Activated CD4-positive, alpha-beta T cell treated with anti-CD3 and anti-CD28 coated beads, Interleukin-2, amount 50 U/mL, for 16 hours (primary cell): Measurements from ENCODE around the gene WFIKKN2.

Experiments
- DNase-seq: peaks from one replicate; pipeline ENCODE4 v3.0.0-alpha.2; 2020

Gene WFIKKN2

DNA sequence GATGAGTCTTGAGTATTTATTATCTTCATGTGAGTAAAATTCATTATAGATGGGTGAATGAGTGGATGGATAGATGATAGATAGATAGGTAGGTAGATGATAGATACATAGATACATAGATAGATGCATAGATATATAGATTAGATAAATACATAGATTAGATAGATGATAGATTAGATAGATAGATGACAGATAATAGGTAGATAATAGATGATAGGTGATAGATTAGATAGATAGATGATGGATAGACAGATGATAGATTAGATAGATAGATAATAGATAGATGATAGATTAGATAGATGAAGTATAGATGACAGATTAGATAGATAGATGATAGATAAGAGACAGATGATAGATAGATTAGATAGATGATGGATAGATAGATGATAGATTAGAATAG lies 21.8 kb upstream of the WFIKKN2 start:
- DNase-seq, result no peak

- DNase-seq, result no peak
These were observed 20.0 kb upstream of the WFIKKN2 start for GRCh38 chr17:50815400-50815799.

DNA sequence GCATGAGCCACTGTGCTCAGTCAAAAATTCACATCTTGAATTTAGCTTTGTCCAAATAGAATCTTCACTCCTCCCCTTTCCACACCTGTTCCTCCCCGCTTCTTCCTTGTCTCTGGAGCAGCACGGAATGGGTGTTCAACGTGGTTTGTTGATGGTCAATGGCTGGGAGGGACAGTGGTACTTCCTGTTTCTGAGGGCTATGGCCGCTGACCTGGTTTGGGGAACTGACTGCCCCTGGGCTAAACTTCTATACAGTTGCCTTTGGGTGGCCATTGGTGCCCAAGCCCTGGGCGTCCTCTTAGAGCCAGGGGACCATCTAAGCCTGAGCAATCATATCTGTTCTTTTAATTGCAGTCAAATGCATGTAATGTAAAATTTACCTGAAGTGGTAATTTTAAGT lies 19.1 kb upstream of the WFIKKN2 start:
- DNase-seq, result no peak

DNA sequence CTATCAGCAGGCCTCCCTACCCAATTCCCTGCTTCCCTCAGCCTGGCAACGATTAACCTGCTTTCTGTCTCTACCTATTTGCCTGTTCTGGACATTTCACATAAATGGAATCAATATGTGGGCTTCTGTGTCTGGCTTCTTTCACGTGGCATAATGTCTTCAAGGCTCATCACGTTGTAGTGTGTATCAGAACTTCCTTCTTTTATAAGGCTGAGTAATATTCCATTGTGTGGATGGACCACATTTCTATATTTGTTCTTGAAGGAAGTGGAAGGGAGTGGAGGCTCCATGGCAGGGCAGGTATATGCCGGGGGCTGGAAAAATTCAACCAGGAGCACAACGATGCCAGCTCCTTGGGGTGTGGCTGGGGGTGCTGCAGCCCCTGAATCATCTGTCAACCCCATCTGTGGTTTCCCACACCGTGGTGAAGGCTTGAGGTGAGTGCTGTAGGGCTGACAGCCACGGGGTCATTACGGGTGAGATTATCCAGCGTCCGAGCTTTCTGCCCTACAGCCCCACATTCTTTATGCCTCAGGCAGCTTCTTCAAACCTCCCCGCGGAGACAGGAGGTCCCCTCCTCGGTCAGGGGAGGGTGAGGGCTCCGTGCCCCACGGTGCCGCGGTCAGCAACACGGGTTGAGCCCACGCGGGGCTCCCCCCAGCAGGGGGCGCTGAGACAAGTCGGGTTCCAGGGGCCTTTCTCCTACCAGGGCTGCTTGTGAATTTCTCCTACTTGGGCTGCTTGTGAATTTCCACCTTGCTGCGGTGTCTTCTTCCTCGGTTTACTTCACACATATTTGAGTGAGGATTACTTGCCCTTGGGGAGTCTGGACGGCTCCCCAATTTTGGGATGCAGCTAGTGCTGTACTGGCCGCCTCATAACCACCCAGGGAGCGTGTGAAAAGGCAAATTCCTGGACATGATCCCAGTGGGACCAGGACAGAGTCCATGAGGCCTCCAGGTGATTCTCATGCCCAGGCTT lies 18.3 kb upstream of the WFIKKN2 start:
- DNase-seq, result peak; percentile 53

- DNase-seq, result no peak
These were observed 17.5 kb upstream of the WFIKKN2 start for GRCh38 chr17:50817838-50818237.

GRCh38 chr17:50818261-50818660 lies 17.1 kb upstream of the WFIKKN2 start:
- no peak for DNase-seq

DNA sequence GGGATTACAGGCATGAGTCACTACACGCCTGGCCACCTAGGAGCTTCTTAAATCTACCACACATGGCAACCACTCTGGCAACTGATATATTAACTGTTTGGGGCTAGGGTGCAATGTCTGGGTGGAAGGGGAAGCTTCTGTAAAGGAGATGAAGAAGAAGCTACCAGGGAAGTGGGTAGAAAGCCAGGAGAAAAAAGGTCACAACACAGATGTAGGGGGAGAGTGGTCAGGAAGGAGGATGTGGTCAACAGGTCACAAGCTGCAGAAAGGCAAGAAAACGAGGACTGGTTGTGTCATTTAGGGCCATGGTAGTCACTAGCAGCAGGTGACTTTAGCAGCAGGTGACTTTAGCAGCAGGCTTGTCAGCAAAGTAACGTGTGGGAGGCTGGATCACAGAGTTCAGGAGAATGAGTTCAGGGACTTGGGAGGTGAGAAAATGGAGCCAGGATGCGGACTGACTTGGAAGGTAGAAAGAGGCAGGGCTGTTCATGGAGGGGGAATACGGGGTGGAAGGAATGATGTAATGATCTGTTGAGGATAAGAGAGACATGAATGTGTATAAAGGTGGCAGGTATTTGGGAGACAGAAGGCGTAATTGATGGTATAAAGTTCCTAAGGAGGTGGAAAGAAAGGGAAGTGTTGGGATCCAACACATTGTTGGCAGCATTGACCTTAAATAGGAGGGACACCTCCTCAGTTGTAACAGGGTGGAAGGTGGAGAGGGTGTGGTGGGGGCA lies 16.3 kb upstream of the WFIKKN2 start:
- DNase-seq, result peak; percentile 18

DNA sequence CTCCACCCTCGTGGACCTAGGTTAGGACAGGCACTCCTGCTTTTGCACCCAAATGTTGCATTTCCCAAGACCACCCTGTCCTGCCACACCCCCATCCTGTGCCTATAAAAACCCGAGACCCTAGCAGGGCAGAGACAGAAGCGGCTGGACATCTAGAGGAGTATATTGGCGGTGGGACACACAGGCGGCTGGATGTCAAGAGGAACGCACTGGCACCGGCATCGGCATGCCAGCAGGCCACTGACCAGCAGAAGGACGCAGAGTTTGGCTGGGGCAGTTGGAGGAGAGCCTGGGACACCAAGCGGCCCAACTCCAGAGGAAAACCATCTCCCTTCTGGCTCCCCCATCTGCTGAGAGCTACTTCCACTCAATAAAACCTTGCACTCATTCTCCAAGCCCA lies 14.7 kb upstream of the WFIKKN2 start:
- DNase-seq, result no peak

- no peak for DNase-seq
These were observed 12.8 kb upstream of the WFIKKN2 start for GRCh38 chr17:50822550-50822949.

GRCh38 chr17:50824429-50824828 lies 11.0 kb upstream of the WFIKKN2 start:
- no peak for DNase-seq

GRCh38 chr17:50825188-50825587 lies 10.2 kb upstream of the WFIKKN2 start:
- no peak for DNase-seq

- DNase-seq, result no peak
These were observed 6.7 kb upstream of the WFIKKN2 start for GRCh38 chr17:50828508-50829170.

GRCh38 chr17:50829332-50829731 lies 6.1 kb upstream of the WFIKKN2 start:
- DNase-seq, result no peak

DNA sequence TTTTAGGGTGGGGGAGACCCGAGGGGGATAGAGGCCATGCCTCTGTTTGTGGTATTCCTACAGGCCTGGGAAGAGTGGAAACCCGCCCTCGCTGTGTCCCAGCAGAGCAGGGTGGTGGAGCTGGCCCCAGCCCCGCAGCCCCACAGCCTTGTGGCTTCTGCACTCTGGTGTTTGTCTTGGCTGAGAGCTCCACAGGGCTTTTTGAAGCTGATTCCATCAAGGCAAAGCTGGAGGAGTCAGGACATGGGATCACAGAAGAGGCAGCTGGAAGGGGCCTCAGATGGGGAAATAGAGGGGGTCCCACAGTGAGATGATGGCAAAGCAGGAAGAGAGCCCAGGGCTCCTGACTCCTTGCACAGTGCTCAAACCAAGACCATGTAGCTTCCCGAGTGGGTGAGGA lies 5.0 kb upstream of the WFIKKN2 start:
- DNase-seq, result no peak

- no peak for DNase-seq
These were observed 4.4 kb upstream of the WFIKKN2 start for GRCh38 chr17:50830994-50831393.

DNA sequence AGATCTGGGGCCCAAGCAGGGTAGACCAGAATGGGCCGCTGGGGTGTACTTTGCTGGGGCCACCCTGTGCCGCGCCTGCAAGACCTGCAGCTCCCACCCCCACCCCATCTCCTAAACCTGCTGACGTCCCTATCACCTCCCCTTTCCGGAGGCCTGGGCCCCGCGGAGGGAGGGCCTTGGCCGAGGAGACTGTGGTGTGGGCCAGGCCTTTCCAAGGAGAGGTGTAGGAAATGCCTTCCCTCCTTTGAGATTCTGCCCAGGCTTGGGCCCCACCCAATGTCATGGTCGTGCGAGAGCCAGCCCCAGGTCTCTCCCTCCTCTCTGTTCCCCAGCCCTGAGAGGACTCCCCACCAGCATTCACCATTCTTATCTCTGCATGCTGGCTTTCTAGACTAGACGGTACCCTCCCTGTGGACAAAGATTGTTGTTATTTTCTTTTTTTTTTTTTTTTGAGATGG lies 3.9 kb upstream of the WFIKKN2 start:
- no peak for DNase-seq

- no peak for DNase-seq
These were observed 3.0 kb upstream of the WFIKKN2 start for GRCh38 chr17:50832267-50832863.

DNA sequence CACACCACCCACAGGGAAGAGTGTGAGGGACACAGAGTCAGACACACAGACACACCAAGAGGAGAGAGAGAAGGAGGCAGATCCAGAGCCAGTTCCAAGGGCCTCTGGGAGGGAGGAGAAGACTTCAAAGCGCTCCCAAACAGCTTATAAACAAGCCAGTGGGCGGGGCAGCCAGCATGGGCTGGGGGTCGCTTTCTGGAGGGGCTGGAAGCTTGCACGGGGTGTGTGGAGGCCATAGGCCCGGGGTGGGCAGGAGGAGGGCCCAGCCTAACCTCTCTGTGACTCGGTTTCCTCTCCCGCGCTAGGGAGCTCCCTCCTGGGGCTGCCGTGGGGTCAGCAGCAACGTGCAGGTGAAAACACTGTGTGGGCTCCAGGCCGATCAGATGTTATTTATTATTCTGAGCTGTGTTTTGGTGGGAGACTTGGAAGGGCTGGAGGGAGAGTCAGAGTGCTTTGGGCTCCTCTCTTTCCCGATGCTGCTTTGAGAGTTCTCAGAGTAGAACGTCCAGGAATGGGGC lies 2.5 kb upstream of the WFIKKN2 start:
- no peak for DNase-seq

DNA sequence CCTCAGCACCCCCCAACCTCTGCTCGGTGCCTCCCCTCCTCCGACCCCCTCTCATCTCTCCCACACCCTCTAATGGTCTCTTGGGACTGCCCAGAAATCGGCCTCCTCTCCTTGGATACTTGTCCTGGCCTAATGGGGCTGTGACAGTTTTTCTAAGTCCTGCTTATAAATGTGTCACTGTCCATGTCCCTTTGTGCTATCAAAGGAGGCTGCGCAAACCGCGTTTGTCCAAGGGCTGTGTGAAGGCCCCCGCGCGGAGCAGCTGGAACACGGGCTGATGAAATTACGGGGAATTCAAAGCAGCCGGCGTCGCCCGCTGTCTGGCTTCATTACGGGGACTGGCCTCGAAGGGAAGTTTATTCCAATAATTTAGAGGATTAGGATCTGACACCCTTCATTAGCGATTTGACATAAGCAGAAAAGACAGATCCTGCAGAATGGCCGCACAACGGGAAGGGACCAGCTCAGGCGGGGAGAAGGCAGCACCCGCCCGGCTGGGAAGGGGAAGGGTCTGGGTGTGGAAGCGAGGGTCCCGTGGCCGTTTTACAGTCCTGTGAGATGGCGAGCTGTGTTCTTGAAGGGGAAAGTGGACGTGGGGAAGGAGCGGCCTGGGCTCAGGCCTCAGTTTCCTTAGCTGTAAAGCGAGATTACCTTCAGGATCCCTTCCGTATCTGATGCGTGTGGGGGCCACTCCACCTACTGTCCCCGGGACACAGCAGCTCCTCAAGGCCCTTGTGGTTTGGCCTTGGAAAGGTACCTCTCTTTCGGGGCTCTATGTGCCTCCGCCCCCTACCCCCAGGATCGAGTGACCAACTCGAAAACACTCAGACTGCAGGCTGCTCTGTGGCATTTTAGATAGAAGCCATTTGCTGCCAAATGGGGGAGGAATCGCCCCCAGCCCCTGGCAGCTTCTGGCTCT lies 1.6 kb upstream of the WFIKKN2 start:
- no peak for DNase-seq

DNA sequence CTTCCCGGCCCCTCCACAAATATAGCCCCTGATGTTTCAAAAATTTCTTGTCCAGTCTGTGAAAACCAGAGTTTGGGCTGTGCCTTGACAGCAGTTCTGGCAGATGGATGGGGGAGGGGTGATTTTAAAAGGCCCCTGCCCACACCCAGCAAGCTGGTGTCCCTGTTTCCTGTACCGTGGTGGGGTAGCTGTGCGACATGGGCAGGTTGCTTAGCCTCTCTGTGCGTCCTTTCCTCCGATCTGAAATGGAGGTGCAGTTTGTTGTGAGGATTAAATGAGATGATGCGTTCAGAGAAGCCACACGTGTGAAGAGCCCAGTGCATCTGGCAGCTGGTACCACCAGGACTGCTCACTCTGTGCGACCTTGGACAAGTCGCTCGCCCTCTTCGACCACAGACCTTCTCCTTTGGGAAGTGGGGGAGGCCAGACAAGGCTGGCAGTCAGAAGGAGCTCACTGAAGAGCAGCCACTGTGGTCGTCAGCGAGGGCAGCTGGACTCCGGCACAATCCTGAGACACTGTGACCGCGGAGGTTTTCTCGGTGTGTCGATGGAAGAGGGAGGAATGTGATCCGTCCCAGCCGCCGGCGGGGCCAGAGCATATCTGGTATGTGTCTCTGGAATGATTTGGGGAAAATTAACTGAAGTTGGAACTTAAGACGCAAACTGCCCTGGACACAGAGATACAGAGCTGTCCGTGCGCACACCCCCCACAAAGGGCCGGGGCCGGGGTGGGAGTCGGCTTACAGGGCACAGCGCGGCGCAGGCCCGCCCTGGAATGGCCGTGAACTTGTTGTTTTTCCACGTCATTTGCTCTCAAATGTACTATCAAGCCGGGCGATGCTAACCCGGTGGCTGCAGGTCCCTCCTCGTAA lies 721 bp upstream of the WFIKKN2 start:
- DNase-seq, result no peak

- DNase-seq, result no peak
These were observed 1.4 kb downstream of the WFIKKN2 start for GRCh38 chr17:50836826-50837225.
